ENCODE results near the gene NPW. TPM values are rescaled to one million over a fixed set of nuclear protein-coding genes. Genes with fewer than 3 reads are reported as not detected.
A peak's percentile ranks its signal among the peaks of the same experiment; 100 is the strongest.
"Not testable (repeated sequence)": the region's sequence is repeated elsewhere in the genome, so short reads cannot be mapped to it uniquely, and the experiment has no call there.

NPW gene
- total RNA-seq, 4 donors from 2014 or later, result not detected

DNA sequence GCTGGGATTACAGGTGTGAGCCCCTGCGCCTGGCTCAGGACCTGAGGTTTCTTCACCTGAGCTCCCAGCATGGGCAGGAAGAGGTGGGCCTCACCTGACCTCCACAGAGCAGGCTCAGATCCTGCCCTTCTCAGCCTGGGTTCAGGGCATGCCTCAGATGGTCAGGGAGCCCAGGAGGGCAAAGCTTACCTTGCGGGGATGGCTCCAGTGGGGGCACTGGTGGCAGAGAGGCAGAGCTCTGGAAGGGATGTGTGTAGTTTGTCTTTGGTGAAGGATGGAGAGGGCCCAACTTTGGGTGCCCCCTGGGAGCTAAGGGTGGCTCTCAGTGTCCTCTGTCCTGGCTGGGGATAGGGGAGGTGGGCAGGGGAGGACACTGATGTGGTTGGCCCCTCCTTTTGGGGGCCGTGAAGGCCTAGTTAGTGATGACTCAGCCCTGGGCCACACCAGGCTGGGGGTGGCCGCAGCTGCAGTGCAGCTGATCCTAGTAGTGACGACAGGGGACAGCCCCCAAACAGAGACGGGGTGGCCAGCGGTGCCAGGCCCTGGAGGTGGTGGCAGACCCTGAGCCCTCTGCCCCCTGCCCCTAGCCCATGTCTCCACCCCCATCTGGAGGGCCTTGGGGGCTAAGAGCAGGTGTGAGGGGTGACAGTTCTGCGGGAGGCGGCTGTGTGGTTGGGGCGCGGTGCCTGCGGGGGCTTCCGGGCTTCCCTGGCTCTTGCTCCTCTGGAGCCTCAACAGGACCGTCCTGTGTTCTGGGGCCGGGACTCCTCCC is 12.9 kb downstream of the NPW start:
- intact Hi-C loops (cut with DNase I; ENCODE audit: low total_unique reads), result no loop called here
- Histone ChIP-seq H3K36me3 (no peaks in the 10 kb centered on the region), H3K4me1 (peaks cover 0 to 27% of the 10 kb centered on the region in 2 donors), H3K27me3 (no peaks in the 10 kb centered on the region), H3K4me3 (peak overlapping the region; percentile 31 to 62 (median 52)), H3K9me3 (no peaks in the 10 kb centered on the region), H3K27ac (peak overlapping the region; percentile 76 to 85 (median 78))
- no peak for TF ChIP-seq POLR2A (IDR thresholded peaks at IDR 0.05)
- TF ChIP-seq, protein P1, sequence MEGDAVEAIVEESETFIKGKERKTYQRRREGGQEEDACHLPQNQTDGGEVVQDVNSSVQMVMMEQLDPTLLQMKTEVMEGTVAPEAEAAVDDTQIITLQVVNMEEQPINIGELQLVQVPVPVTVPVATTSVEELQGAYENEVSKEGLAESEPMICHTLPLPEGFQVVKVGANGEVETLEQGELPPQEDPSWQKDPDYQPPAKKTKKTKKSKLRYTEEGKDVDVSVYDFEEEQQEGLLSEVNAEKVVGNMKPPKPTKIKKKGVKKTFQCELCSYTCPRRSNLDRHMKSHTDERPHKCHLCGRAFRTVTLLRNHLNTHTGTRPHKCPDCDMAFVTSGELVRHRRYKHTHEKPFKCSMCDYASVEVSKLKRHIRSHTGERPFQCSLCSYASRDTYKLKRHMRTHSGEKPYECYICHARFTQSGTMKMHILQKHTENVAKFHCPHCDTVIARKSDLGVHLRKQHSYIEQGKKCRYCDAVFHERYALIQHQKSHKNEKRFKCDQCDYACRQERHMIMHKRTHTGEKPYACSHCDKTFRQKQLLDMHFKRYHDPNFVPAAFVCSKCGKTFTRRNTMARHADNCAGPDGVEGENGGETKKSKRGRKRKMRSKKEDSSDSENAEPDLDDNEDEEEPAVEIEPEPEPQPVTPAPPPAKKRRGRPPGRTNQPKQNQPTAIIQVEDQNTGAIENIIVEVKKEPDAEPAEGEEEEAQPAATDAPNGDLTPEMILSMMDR (IDR thresholded peaks at IDR 0.05 in 4 of 5, conservative IDR thresholded peaks at IDR 0.05 in 1 of 5), result no peak
- DNase-seq (no peak), ATAC-seq (peak in 1 of 2 donors; percentile 20)
- in situ Hi-C loops (cut with MboI; ENCODE audit: low sequenced_read_pairs in 4 of 4), result no loop called here

DNA sequence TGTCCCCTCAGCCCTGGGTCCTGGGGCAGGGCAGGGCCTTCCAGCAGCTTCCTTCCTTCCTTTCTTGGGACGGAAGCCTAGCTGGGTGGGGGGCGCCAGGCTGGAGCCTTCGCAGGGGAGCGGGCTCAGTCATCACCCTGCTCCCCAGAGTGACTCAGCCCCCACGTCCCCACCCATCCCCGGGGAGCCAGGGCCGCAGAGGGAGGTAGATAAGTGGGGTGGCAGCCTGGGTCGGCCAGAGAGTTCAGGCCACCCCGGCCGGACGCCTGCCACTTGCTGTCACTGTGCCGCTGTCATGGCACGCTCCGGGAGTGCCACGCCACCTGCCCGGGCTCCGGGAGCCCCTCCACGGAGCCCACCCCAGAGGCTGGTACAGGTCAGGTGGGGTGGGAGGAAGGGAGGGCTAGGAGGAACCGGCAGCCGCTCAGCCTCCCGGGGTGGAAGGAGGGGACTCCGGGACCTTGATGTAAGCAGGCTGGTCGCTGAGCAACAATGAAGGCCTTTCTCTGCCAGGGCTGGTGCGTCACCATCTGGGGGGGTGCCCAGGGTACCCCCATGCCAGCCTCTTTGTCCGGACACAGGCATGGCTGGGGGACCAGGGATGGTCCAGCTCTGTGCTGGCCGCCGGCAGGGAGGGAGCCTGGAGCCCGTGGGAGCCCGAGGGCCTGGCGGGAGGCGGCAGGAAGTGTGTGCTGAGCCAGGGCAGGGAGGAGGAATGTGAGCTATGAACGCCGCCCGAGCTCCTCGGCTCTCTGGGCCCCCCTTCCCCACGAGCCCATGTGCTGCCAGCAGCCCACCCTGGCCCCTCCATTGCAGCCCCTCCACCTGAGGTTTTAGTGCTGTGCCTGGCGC is 13.7 kb downstream of the NPW start:
- Histone ChIP-seq H3K36me3 (no peaks in the 10 kb centered on the region), H3K27me3 (no peaks in the 10 kb centered on the region), H3K9me3 (no peaks in the 10 kb centered on the region), H3K4me3 (peak overlapping the region; percentile 48 to 62 (median 54)), H3K27ac (peak overlapping the region; percentile 76 to 85 (median 78)), H3K4me1 (peaks cover 4 to 28% of the 10 kb centered on the region in 2 donors)
- in situ Hi-C loops (cut with MboI; ENCODE audit: low sequenced_read_pairs in 4 of 4) (no loop called here), intact Hi-C loops (cut with DNase I; ENCODE audit: low total_unique reads) (no loop called here)
- TF ChIP-seq, protein P1 (IDR thresholded peaks at IDR 0.05 in 4 of 5, conservative IDR thresholded peaks at IDR 0.05 in 1 of 5), result no peak
- TF ChIP-seq POLR2A (IDR thresholded peaks at IDR 0.05), result no peak
- no peak for DNase-seq
- peak; percentile 31 to 35 for ATAC-seq

DNA sequence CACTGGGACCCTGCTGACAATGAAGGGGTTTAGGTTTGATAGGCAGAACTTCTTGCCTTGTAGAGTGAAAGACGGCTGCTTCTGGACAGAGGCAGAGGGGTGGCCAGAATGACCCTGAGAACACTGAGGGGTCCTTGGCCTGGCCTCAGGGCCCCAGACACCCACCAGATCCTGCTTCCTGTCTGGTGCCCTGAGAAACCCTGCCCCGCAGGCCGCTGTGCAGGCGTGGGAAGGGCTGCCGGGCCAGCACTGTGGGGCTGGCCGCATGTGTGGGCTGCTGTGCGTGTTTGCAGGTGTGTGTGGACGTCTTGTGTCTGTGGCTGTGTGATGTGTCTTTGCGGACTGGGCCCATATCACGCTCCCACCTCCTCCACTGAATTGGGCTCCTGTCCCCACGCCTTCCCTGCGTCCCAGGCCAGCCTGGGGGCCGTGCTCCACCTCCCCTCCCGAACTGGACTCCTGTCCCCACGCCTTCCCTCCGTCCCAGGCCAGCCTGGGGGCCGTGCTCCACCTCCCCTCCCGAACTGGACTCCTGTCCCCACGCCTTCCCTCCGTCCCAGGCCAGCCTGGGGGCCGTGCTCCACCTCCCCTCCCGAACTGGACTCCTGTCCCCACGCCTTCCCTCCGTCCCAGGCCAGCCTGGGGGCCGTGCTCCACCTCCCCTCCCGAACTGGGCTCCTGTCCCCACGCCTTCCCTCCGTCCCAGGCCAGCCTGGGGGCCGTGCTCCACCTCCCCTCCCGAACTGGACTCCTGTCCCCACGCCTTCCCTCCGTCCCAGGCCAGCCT is 14.5 kb downstream of the NPW start:
- DNase-seq; intact Hi-C loops (cut with DNase I; ENCODE audit: low total_unique reads); ATAC-seq; H3K36me3 ChIP-seq; H3K27me3 ChIP-seq; H3K9me3 ChIP-seq; in situ Hi-C loops (cut with MboI; ENCODE audit: low sequenced_read_pairs in 4 of 4): not testable (repeated sequence)
- H3K4me3 ChIP-seq, result peak overlapping the region; percentile 48 to 62 (median 54)
- H3K4me1 ChIP-seq, result peaks cover 4 to 35% of the 10 kb centered on the region in 2 donors
- H3K27ac ChIP-seq, result peak overlapping the region; percentile 76 to 85 (median 79)

DNA sequence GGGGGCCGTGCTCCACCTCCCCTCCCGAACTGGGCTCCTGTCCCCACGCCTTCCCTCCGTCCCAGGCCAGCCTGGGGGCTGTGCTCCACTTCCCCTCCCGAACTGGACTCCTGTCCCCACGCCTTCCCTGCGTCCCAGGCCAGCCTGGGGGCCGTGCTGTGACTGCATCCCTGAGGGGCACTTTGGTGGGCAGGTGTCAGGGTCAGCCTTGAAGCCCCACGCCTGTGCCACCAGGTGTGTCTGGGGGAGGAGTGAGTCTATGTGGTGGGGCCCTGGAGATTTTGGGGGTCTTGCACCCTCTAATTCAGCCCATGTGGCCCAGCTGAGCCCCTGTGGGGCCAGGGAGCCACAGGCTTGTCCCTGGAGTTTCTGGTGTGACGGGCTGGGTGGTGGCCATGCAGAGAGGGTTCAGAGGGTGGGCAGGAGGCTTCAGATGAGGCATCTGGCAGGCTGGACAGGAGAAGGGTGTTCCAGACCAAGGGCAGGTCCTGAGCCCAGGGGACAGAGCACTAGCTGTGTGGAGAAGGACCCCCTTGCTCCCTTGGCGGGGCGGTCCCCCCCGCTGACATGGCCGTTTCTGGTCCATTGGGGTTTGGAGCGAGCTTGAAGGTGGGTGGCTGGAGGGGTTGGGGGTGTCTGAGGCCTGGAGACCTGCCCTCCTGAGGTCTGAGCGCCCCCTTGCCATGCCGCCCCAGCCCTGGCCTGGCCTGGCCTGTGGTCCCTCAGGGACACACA is 15.3 kb downstream of the NPW start:
- H3K27me3 ChIP-seq, result no peaks in the 10 kb centered on the region
- peak overlapping the region; percentile 67 to 84 (median 76) for H3K27ac ChIP-seq
- H3K9me3 ChIP-seq, result no peaks in the 10 kb centered on the region
- ATAC-seq (no peak), DNase-seq (no peak)
- TF ChIP-seq, protein P1 (IDR thresholded peaks at IDR 0.05 in 4 of 5, conservative IDR thresholded peaks at IDR 0.05 in 1 of 5), result no peak
- no peak for TF ChIP-seq POLR2A (IDR thresholded peaks at IDR 0.05)
- no peaks in the 10 kb centered on the region for H3K36me3 ChIP-seq
- peaks cover 8 to 42% of the 10 kb centered on the region in 2 donors for H3K4me1 ChIP-seq
- in situ Hi-C loops (cut with MboI; ENCODE audit: low sequenced_read_pairs in 4 of 4) (no loop called here), intact Hi-C loops (cut with DNase I; ENCODE audit: low total_unique reads) (no loop called here)
- peak overlapping the region; percentile 38 to 62 (median 45) for H3K4me3 ChIP-seq

All from gastrocnemius medialis (tissue), 4 donors.